HFF-Myc (cell line): ENCODE results near the gene FOXN3.

Source experiments
- DNase-seq: peaks from one replicate; pipeline ENCODE4 v3.0.0-alpha.2; 2011; ENCODE audit warnings: low read depth; ENCODE audit errors: extremely low read depth
- H3K4me3 ChIP-seq: replicated peaks from 2 replicates; pipeline ENCODE4 v1.5.1; 2011; ENCODE audit warnings: low read depth, mild to moderate bottlenecking, control low read depth, low read length
- CTCF ChIP-seq: IDR thresholded peaks from 2 replicates; pipeline ENCODE4 v1.5.1; 2012; ENCODE audit warnings: mild to moderate bottlenecking, low read depth, low read length, control low read depth; ENCODE audit errors: missing control alignments

The FOXN3 gene

DNA sequence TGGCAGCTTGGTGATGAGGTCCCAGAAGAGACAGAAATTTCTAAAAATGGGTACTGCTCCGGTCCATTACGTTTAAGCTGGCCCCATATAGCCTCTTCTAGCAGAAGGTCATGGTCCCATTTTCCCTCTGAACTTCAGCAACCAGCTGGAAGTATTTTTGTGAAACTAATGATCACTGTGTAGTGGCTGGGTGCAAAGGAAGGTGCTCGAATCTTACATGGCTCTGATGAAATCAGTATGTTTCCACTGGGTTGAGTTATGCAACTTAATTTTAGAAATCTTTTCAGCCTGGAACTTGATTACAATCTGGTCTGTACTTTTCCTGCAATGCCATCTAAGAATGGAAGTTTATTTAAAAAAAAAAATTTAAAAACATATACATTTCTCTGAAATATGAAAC is 228.5 kb downstream of the FOXN3 start:
- H3K4me3 ChIP-seq = no peak overlapping the region
- no peak for TF ChIP-seq CTCF
- no peak for DNase-seq

DNA sequence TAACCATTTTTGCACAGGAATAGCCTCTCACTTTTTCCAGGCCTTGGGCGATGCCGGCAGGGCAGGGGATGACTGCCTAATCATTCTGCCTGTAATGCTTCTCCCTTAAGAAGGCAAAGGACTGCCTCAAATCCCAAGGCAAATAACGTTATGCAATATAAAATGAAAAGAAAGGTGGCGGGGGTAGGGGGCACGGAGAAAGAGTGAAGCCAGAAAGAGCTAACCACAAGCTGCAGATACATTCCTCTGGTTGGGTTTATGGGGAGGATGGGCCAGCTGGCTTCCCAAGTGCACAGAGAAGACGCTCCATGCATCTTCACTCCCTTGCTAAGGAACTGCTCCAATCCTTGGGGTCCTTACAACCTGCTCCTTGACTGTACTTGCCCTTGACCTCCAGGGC is 229.5 kb downstream of the FOXN3 start:
- TF ChIP-seq CTCF = no peak
- no peak for DNase-seq
- H3K4me3 ChIP-seq = no peak overlapping the region

DNA sequence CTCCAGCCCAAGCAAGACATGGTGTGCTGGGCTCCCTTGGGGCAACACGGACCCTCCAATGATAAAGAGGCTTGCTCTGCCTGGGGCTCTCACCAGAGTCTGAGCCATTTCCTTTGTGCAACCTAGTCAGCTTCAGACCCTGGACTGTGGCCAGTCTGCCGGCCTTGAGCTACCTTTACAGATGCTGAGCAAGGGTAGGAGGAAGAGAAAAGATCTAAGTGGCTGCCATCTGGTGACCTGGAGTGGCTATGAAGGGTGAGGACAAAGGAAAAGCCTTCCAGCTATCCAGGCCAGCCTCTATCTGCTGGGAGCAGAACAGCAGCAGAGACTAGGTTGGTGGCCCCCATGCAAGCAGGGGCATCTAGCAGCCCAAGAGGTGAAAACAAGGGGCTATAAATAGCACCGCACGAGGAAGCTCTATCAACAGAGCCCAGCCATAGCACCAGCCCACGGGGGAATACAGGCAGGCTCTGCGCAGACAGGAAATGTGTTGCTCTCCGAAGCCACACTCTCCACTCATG is 230.1 kb downstream of the FOXN3 start:
- no peak overlapping the region for H3K4me3 ChIP-seq
- no peak for TF ChIP-seq CTCF
- no peak for DNase-seq

GRCh38 chr14:89185919-89186855 is 230.8 kb downstream of the FOXN3 start:
- DNase-seq = peak; percentile 46
- no peak overlapping the region for H3K4me3 ChIP-seq
- TF ChIP-seq CTCF = no peak

- TF ChIP-seq CTCF = no peak
- no peak for DNase-seq
- no peak overlapping the region for H3K4me3 ChIP-seq
These were observed 232.1 kb downstream of the FOXN3 start for GRCh38 chr14:89184952-89185351.

GRCh38 chr14:89182326-89182725 is 234.7 kb downstream of the FOXN3 start:
- DNase-seq = no peak
- no peak for TF ChIP-seq CTCF
- H3K4me3 ChIP-seq = no peak overlapping the region
